Measurements from ENCODE around the gene FOXJ1. TPM values are rescaled to one million over a fixed set of nuclear protein-coding genes. Genes with fewer than 3 reads are reported as not detected.

Gene FOXJ1
- total RNA-seq, 4 donors from 2014 or later, result 0.82 to 7.4 (median 1.9) TPM; not detected in 1

DNA sequence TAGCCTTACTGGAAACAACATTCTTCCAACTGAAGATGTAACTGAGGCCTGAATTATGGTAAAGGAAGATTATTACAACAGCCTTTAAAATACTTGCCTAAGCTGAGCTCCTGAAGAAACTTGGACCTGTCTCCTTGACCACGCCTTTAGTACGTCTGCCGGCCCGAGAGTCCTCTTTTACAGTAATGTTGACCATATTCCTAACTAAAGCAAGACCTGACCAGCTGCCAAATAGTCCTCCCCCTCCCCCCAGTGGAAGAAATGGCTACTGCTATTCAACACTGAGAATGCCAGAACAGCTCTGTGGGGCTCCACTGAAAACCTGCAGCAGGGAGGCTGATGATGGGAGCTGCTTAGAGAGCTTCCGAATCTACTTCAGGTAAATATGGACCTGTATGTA is 12.6 kb upstream of the FOXJ1 start:
- Histone ChIP-seq H3K9me3 (no peaks in the 10 kb centered on the region), H3K4me1 (peaks cover 0 to 8% (median 0%) of the 10 kb centered on the region in 4 donors), H3K27ac (no peak overlapping the region), H3K36me3 (no peaks in the 10 kb centered on the region), H3K4me3 (no peak overlapping the region), H3K27me3 (no peaks in the 10 kb centered on the region)
- intact Hi-C loops (cut with DNase I; ENCODE audit: low total_unique reads) (no loop called here), in situ Hi-C loops (cut with MboI; ENCODE audit: low pct_ligation_motif_present in 1 of 4, low pct_unique_long_range_greater_than_20kb in 1 of 4, low sequenced_read_pairs in 3 of 4) (no loop called here)
- WGBS, 2 donors (ENCODE audit: low coverage in 1 of 2), result 53 to 73% methylated on average over 4 to 5 of the region's 5 CpGs
- DNase-seq, result no peak
- no peak for TF ChIP-seq POLR2AphosphoS5 (IDR thresholded peaks at IDR 0.05)
- TF ChIP-seq, protein P1, sequence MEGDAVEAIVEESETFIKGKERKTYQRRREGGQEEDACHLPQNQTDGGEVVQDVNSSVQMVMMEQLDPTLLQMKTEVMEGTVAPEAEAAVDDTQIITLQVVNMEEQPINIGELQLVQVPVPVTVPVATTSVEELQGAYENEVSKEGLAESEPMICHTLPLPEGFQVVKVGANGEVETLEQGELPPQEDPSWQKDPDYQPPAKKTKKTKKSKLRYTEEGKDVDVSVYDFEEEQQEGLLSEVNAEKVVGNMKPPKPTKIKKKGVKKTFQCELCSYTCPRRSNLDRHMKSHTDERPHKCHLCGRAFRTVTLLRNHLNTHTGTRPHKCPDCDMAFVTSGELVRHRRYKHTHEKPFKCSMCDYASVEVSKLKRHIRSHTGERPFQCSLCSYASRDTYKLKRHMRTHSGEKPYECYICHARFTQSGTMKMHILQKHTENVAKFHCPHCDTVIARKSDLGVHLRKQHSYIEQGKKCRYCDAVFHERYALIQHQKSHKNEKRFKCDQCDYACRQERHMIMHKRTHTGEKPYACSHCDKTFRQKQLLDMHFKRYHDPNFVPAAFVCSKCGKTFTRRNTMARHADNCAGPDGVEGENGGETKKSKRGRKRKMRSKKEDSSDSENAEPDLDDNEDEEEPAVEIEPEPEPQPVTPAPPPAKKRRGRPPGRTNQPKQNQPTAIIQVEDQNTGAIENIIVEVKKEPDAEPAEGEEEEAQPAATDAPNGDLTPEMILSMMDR (IDR thresholded peaks at IDR 0.05), result peak in 2 of 5 experiments; percentile 11

- peaks cover 0 to 8% (median 0%) of the 10 kb centered on the region in 4 donors for H3K4me1 ChIP-seq
- intact Hi-C loops (cut with DNase I; ENCODE audit: low total_unique reads) (no loop called here), in situ Hi-C loops (cut with MboI; ENCODE audit: low pct_ligation_motif_present in 1 of 4, low pct_unique_long_range_greater_than_20kb in 1 of 4, low sequenced_read_pairs in 3 of 4) (no loop called here)
- H3K27ac ChIP-seq, result no peak overlapping the region
- H3K36me3 ChIP-seq, result no peaks in the 10 kb centered on the region
- H3K4me3 ChIP-seq, result no peak overlapping the region
- H3K27me3 ChIP-seq, result no peaks in the 10 kb centered on the region
- no peaks in the 10 kb centered on the region for H3K9me3 ChIP-seq
- no peak for DNase-seq
- TF ChIP-seq POLR2AphosphoS5 (IDR thresholded peaks at IDR 0.05) (no peak), POLR2A (IDR thresholded peaks at IDR 0.05) (no peak), EP300 (IDR thresholded peaks at IDR 0.05; ENCODE audit: low read depth) (no peak)
- TF ChIP-seq, protein P1 (IDR thresholded peaks at IDR 0.05), result no peak
- 94% methylated on average over 9 of the region's 9 CpGs; no CpG with 5 or more reads in 1 of the 2 donors for WGBS, 2 donors (ENCODE audit: low coverage in 1 of 2)
Measured at GRCh38 chr17:76153202-76153601, 12.2 kb upstream of the FOXJ1 start.

DNA sequence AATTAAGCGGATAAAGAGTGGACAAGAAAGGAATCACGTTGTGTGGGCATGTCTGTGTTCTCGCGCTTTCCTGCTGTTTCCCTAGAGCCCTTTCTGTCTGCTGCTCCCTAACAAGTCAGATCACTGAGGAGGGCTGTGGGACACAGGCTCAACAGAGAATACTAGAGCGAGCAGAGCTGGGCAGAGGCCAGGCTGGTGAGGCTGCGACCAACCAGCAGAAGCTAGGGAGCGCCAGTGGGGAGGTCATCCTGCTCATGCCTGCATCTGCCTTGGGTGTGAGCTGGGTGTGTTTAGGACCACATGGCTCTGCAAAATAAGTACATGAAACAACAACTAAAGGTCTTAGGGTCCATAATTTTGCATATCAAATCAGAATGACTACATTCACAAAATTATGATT is 11.5 kb upstream of the FOXJ1 start:
- TF ChIP-seq POLR2A (IDR thresholded peaks at IDR 0.05), result no peak
- TF ChIP-seq POLR2AphosphoS5 (IDR thresholded peaks at IDR 0.05), result no peak
- TF ChIP-seq, protein P1 (IDR thresholded peaks at IDR 0.05), result no peak
- no peak for TF ChIP-seq EP300 (IDR thresholded peaks at IDR 0.05; ENCODE audit: low read depth)
- Histone ChIP-seq H3K4me3 (no peak overlapping the region), H3K4me1 (peaks cover 0 to 8% (median 0%) of the 10 kb centered on the region in 4 donors), H3K27me3 (no peaks in the 10 kb centered on the region), H3K27ac (no peak overlapping the region), H3K9me3 (no peaks in the 10 kb centered on the region), H3K36me3 (no peaks in the 10 kb centered on the region)
- DNase-seq, result no peak
- in situ Hi-C loops (cut with MboI; ENCODE audit: low pct_ligation_motif_present in 1 of 4, low pct_unique_long_range_greater_than_20kb in 1 of 4, low sequenced_read_pairs in 3 of 4), result no loop called here
- WGBS, 2 donors (ENCODE audit: low coverage in 1 of 2), result 89 to 96% methylated on average over 4 to 7 of the region's 7 CpGs
- intact Hi-C loops (cut with DNase I; ENCODE audit: low total_unique reads), result no loop called here

DNA sequence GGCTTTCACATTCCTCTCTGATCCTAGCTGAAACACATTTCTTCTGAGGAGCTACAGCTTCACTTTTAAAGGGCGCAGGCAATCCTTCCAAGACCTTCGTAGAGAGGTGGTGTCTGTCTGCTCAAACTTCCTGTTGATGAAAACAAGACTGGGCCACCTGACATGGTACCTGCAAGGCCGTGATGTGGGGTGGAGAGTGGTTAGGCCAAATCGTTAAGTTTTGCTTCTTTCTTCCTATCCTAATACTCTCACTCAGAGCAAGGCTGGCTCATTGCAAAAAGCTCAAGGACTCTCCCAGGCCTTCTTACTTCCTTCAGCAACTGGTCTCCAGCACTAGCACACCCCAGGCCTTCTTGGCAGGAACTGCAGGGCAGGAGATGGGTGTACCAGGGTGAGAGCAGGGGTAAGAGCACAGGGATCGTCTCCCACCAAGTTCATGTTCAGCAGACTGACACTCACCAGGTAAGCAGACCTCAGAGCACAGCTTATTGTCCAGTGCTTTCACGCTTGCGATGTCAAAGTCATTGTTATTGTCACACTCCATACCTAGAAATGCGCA is 10.9 kb upstream of the FOXJ1 start:
- Histone ChIP-seq H3K27ac (no peak overlapping the region), H3K9me3 (no peaks in the 10 kb centered on the region), H3K27me3 (no peaks in the 10 kb centered on the region), H3K4me3 (no peak overlapping the region), H3K36me3 (no peaks in the 10 kb centered on the region), H3K4me1 (peaks cover 0 to 8% (median 0%) of the 10 kb centered on the region in 4 donors)
- intact Hi-C loops (cut with DNase I; ENCODE audit: low total_unique reads), result no loop called here
- 86 to 100% methylated on average over 3 to 8 of the region's 8 CpGs for WGBS, 2 donors (ENCODE audit: low coverage in 1 of 2)
- in situ Hi-C loops (cut with MboI; ENCODE audit: low pct_ligation_motif_present in 1 of 4, low pct_unique_long_range_greater_than_20kb in 1 of 4, low sequenced_read_pairs in 3 of 4), result no loop called here
- TF ChIP-seq, protein P1 (IDR thresholded peaks at IDR 0.05), result no peak
- TF ChIP-seq POLR2AphosphoS5 (IDR thresholded peaks at IDR 0.05) (no peak), EP300 (IDR thresholded peaks at IDR 0.05; ENCODE audit: low read depth) (no peak), POLR2A (IDR thresholded peaks at IDR 0.05) (no peak)
- DNase-seq, result no peak
